GM23338 (cell line): ENCODE data around the gene SPINT1. TPM values are rescaled to one million over a fixed set of nuclear protein-coding genes. Genes with fewer than 3 reads are reported as not detected.

ENCODE experiments used
- ATAC-seq: fragments of 200-7000 bp; cut with Tn5 transposase; 3 replicates; pipeline ENCODE4 v1.9.1; 2020
- DNase-seq: peaks from one replicate; pipeline ENCODE4 v3.0.0-alpha.2; 2015; ENCODE audit warnings: low spot score
- H2AFZ ChIP-seq: fragments of 200-600 bp; sonication (generic); 2 replicates; pipeline ENCODE4 v1.8.0; 2016; ENCODE audit warnings: antibody characterized with exemption, mild to moderate bottlenecking, moderate library complexity
- H3F3A ChIP-seq: fragments of 200-600 bp; sonication (generic); replicated peaks from 2 replicates; pipeline ENCODE4 v1.8.0; 2017; ENCODE audit warnings: antibody characterized with exemption, mixed run types, low read depth
- H3K27ac ChIP-seq: fragments of 200-600 bp; sonication (generic); 2 replicates; pipeline ENCODE4 v1.6.1; 2016; ENCODE audit warnings: low read depth
- H3K27me3 ChIP-seq: fragments of 200-600 bp; sonication (generic); 2 replicates; pipeline ENCODE4 v1.8.0; 2016; ENCODE audit warnings: mild to moderate bottlenecking, mixed run types, moderate library complexity; ENCODE audit not compliant: insufficient read depth
- H3K36me3 ChIP-seq: fragments of 200-600 bp; sonication (generic); 2 replicates; pipeline ENCODE4 v1.8.0; 2016; ENCODE audit warnings: mild to moderate bottlenecking; ENCODE audit not compliant: insufficient read depth
- H3K4me1 ChIP-seq: fragments of 200-600 bp; sonication (generic); 2 replicates; pipeline ENCODE4 v1.8.0; 2016; ENCODE audit warnings: mild to moderate bottlenecking, moderate library complexity; ENCODE audit not compliant: insufficient read depth
- H3K4me2 ChIP-seq: fragments of 200-600 bp; sonication (generic); 2 replicates; pipeline ENCODE4 v1.7.1; 2017; ENCODE audit warnings: mixed run types
- H3K4me3 ChIP-seq: fragments of 200-600 bp; sonication (generic); 2 replicates; pipeline ENCODE4 v1.6.1; 2016; ENCODE audit warnings: mixed run types
- H3K79me2 ChIP-seq: fragments of 200-600 bp; sonication (generic); replicated peaks from 2 replicates; pipeline ENCODE4 v1.8.0; 2017; ENCODE audit warnings: mild to moderate bottlenecking; ENCODE audit not compliant: insufficient read depth
- H3K9me2 ChIP-seq: fragments of 200-600 bp; sonication (generic); 2 replicates; pipeline ENCODE4 v1.8.0; 2017; ENCODE audit not compliant: insufficient read depth
- H4K20me1 ChIP-seq: fragments of 200-600 bp; sonication (generic); replicated peaks from 2 replicates; pipeline ENCODE4 v1.8.0; 2017; ENCODE audit warnings: mild to moderate bottlenecking; ENCODE audit not compliant: insufficient read depth
- H3K27ac Mint-ChIP-seq: 2 replicates; pipeline ENCODE4 v1.8.0; 2020; ENCODE audit warnings: inconsistent platforms, mild to moderate bottlenecking, moderate library complexity, mixed read lengths
- H3K27me3 Mint-ChIP-seq: 3 replicates; pipeline ENCODE4 v1.8.0; 2022; ENCODE audit warnings: low read depth, mild to moderate bottlenecking, moderate library complexity, mixed read lengths, inconsistent platforms; ENCODE audit not compliant: insufficient read depth, poor library complexity
- H3K36me3 Mint-ChIP-seq: 3 replicates; pipeline ENCODE4 v1.8.0; 2021; ENCODE audit warnings: low read depth, mild to moderate bottlenecking, inconsistent platforms, moderate library complexity, mixed read lengths
- H3K4me1 Mint-ChIP-seq: 3 replicates; pipeline ENCODE4 v1.8.0; 2020; ENCODE audit warnings: mild to moderate bottlenecking, inconsistent platforms, mixed read lengths
- H3K4me3 Mint-ChIP-seq: 3 replicates; pipeline ENCODE4 v1.8.0; 2021; ENCODE audit warnings: moderate library complexity, mild to moderate bottlenecking, inconsistent platforms, mixed read lengths
- H3K9me3 Mint-ChIP-seq: 3 replicates; pipeline ENCODE4 v1.8.0; 2020; ENCODE audit warnings: moderate library complexity, mild to moderate bottlenecking, inconsistent platforms, mixed read lengths
- CREB1 ChIP-seq: fragments of 250-450 bp; sonication (Bioruptor Pico); IDR thresholded peaks from 2 replicates; pipeline ENCODE4 v1.5.0; 2020; ENCODE audit warnings: low read depth, mild to moderate bottlenecking, moderate library complexity
- ETS1 ChIP-seq: IDR thresholded peaks from 2 replicates; pipeline ENCODE4 v1.6.1; 2016; ENCODE audit warnings: antibody characterized with exemption
- EZH2 ChIP-seq: fragments of 200-600 bp; sonication (generic); IDR thresholded peaks from one replicate; pipeline ENCODE4 v1.8.0; 2017; ENCODE audit warnings: antibody characterized with exemption, mild to moderate bottlenecking, low read depth; ENCODE audit not compliant: unreplicated experiment
- JUNB ChIP-seq: IDR thresholded peaks from one replicate; pipeline ENCODE4 v1.6.1; 2016; ENCODE audit warnings: antibody characterized with exemption; ENCODE audit not compliant: unreplicated experiment
- NANOG ChIP-seq: IDR thresholded peaks from 2 replicates; pipeline ENCODE4 v1.6.1; 2016; ENCODE audit warnings: antibody characterized with exemption, borderline replicate concordance
- STAT1 ChIP-seq: IDR thresholded peaks from one replicate; pipeline ENCODE4 v1.6.1; 2016; ENCODE audit warnings: antibody characterized with exemption; ENCODE audit not compliant: unreplicated experiment
- ZNF114 ChIP-seq: fragments of 250-450 bp; sonication (Bioruptor Pico); IDR thresholded peaks from 2 replicates; pipeline ENCODE4 v1.5.0; 2020; ENCODE audit warnings: mild to moderate bottlenecking, moderate library complexity
- ZNF331 ChIP-seq: fragments of 250-450 bp; sonication (Bioruptor Pico); IDR thresholded peaks from 2 replicates; pipeline ENCODE4 v1.5.0; 2020; ENCODE audit warnings: low read depth, mild to moderate bottlenecking, moderate library complexity
- ZNF462 ChIP-seq: fragments of 250-450 bp; sonication (Bioruptor Pico); IDR thresholded peaks from 2 replicates; pipeline ENCODE4 v1.5.0; 2020; ENCODE audit warnings: mild to moderate bottlenecking, moderate library complexity
- polyA plus RNA-seq: library from polyadenylated mRNA; unstranded; fragments of >200 nt; fragmentation: Nextera tagmentation; extraction: Ambion mirVana; gene quantifications from 2 replicates; pipeline ENCODE4 v1.2.1, GENCODE V29; 2016
- total RNA-seq: library from RNA; depleted of rRNA; stranded (reverse); fragments of >200 nt; shearing (Covaris generic); gene quantifications from 2 replicates; pipeline ENCODE4 v1.2.3, GENCODE V29; 2014

The SPINT1 gene
- total and polyA plus RNA-seq, 2 experiments from 2014 or later: 41.3 to 253 TPM

GRCh38 chr15:40854161-40854560 lies 10.3 kb downstream of the SPINT1 start:
- Histone ChIP-seq H3K9me2 (no peaks in the 10 kb centered on the region), H3K4me2 (no peak overlapping the region), H3K27ac (no peak overlapping the region), H3K4me1 (no peaks in the 10 kb centered on the region), H3F3A (peaks cover 12% of the 10 kb centered on the region), H4K20me1 (peaks cover 12% of the 10 kb centered on the region), H2AFZ (no peak overlapping the region), H3K36me3 (peaks cover 11% of the 10 kb centered on the region), H3K79me2 (peaks cover 28% of the 10 kb centered on the region), H3K4me3 (no peak overlapping the region), H3K27me3 (no peaks in the 10 kb centered on the region)
- TF ChIP-seq CREB1 (no peak), ETS1 (no peak), EZH2 (no peak), NANOG (no peak), STAT1 (no peak), JUNB (no peak), ZNF114 (no peak), ZNF331 (no peak), ZNF462 (CRISPR knock-in tag) (no peak)
- ATAC-seq (no peak), DNase-seq (no peak)
- no peak overlapping the region for H3K4me3 Mint-ChIP-seq
- H3K27ac Mint-ChIP-seq: no peak overlapping the region
- no peaks in the 10 kb centered on the region for H3K9me3 Mint-ChIP-seq
- H3K27me3 Mint-ChIP-seq: peaks cover 11% of the 10 kb centered on the region
- peaks cover 76% of the 10 kb centered on the region for H3K36me3 Mint-ChIP-seq
- H3K4me1 Mint-ChIP-seq: peaks cover 18% of the 10 kb centered on the region
